CD4-positive, alpha-beta T cell treated with Interleukin-17A for 1 hour (primary cell): Measurements from ENCODE around the gene MYO3B.

Experiments used
- DNase-seq: peaks from one replicate; pipeline ENCODE4 v3.0.0-alpha.2; 2020

The MYO3B gene

GRCh38 chr2:170236680-170237047, 58.7 kb downstream of the MYO3B start:
- no peak for DNase-seq

- no peak for DNase-seq
Measured at GRCh38 chr2:170237572-170238120, 59.7 kb downstream of the MYO3B start.

DNA sequence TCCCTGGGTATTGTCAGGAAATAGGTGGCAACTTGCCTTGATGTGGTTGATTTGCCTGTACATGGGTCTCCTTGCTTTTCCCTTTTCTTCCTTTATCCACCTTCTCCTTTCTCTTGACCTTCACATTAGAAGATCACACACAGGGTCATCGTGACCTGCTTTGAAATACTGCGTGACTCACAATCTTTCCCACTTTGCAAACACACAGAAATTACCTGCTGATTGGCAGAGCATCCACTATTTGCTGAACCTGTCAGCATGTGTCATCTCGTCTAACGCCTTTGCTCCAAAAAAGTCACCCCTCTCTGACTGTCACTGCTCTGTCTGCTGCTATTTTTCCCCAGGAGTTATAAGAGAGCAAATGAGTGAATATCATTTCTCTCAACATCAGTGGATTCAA, 60.8 kb downstream of the MYO3B start:
- DNase-seq: no peak

GRCh38 chr2:170240629-170241028, 62.7 kb downstream of the MYO3B start:
- no peak for DNase-seq

DNA sequence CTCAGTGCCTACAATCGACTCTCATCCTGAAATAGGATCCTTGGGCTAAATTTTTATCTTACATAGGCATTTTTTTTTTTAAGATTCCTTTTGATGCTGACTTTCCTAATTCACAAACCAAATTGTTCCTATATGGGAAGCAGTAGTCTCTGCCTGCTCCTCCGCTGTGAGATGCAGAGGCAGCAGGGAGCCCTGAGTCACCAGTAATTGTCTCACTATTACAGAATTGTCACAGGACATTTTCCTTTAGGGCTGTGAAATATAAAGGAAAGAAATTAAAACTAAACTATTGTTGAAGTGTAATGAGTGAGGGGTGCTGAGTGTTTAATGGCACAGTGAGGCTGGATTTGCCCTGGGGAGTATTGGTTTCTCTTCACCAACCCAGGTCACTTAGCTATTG, 63.8 kb downstream of the MYO3B start:
- DNase-seq: no peak

GRCh38 chr2:170243118-170243837, 65.3 kb downstream of the MYO3B start:
- DNase-seq: no peak

DNA sequence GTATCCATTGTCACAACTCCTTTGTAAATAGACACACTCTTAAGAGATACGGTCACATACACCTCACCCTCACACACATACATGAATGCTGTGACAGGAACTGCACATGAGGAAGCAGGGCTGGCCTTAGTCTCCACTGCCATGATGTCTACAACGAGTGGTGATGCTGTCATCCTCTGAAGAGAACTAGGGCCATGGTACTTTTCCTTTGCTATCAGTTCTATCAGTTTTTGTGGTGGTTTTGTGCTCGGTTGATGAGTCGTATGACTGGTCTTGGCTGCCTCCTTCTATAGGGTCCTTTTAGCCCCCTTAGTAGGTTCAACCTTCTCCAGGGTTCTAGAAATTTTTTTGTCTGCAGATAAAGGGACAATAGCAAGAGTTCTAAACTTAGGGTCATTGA, 66.0 kb downstream of the MYO3B start:
- DNase-seq: no peak

GRCh38 chr2:170244555-170244954, 66.6 kb downstream of the MYO3B start:
- no peak for DNase-seq

DNA sequence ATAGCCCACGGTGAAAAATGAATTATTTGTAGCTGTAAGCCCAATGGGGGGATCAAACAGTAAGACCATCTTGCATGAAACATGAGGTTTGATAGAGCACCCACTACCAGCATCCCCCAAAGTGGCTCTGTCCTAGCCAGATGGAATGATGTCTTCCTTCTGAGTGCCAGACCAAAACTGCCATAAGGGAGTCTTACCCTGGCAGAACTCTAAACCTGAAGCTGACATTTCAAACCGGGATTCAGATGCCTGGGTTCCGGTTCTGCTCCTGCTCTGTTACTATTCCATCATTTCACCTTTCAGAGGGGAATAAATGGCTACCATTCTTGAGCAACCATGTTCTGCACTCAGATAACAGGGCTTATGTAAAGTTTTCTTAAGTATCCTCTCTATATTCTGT, 67.4 kb downstream of the MYO3B start:
- DNase-seq: no peak

GRCh38 chr2:170247333-170247732, 69.4 kb downstream of the MYO3B start:
- no peak for DNase-seq

DNA sequence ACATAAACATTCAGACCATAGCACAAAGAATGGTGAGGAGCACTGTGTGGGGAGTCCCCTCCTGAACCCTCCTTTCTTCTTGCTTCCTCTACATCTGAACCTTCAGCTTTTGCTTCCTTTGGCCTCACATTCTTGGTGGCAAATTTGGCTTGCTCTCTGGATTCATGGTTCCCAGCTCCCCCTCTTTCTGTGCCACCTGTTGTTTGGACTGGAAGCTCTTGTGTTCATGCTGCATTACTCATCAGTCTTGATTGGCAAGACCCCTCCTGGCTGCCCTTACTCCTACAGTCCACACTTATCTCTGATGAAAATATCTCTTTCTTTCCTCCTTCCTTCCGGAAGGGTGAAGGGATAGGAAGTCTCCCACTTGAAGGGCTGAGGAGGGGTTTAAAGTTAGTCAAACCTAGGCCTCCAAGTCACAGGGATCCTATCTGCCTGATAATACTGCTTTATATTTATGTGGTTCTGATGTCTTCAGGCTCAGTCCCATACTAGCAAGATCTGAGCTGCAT, 70.0 kb downstream of the MYO3B start:
- no peak for DNase-seq

DNA sequence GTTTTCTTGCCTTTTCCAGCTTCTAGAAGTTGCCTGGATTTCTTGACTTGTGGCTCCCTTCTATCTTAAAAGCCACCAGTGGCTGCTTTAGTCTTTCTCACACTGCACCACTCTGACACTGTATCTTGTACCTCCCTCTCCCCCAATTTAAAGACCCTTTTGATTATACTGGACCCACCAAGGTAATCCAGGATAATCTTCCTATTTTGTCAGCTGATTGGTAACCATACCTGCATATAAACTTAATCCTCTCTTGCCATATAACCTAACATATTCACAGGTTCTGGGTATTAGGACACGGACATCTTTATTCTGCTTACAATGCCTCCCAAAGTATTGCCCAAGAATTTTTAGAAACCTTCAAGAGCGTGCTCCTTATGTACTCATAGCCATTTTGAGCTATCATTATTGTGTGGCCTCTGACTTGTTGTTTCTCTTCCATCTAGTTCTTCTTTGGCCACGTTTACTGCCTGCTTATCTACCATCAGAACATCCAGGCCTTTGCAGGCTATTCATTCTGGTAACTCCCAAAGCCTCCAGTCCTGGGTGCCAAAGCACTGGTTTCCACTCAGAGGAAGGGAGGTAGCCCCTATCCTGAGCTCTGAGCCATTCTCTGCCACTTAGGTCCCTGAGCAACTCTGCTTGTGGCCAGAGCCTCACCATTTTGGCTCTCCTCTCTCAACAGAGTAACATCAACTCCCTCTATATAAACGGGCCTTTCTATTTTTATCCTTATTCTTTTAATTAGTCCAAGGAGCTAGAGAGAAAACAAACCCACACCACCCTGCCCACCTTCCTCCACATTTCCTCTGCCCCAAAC, 70.8 kb downstream of the MYO3B start:
- no peak for DNase-seq

GRCh38 chr2:170249761-170250160, 71.8 kb downstream of the MYO3B start:
- DNase-seq: no peak

DNA sequence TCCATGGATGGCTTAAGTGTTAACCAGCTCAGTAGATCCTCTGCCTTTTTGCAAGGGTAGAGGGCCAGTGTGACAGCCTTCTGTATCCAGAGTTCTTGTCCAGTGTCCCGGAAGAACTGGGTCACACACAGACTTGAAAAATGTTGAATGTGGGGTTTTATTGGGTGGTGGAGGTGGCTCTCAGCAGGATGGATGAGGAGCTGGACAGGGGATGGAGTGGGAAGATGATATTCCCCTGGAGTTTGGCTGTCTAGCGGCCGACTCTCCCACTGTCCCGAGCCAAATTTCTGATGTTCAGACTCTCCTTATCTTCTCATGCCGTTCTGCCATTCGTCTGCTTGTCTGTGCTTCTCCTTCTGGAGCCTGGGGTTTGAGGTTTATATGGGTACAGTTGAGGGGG, 72.6 kb downstream of the MYO3B start:
- DNase-seq: no peak

GRCh38 chr2:170252414-170252813, 74.5 kb downstream of the MYO3B start:
- DNase-seq: no peak

- DNase-seq: no peak
Measured at GRCh38 chr2:170253721-170254230, 75.8 kb downstream of the MYO3B start.

GRCh38 chr2:170254293-170254732, 76.4 kb downstream of the MYO3B start:
- no peak for DNase-seq

DNA sequence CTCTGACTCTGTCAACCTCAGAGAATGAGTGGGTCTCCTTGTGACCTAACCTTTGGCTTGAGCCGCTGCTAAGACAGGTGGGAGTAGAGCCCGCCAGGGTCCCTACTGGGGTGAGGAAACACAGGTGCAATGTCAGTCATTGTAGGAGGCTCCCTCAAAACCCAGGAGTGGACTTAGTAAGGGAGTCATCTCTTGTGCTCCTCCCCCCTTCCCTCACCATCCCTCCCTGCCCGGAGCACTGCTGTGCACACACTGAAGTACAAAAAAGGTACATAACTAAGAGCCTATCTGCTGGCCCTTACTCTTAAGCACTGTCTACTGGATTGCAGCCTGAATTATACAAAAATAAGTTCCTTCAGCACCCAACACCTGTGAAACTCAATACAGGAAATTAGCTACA, 77.2 kb downstream of the MYO3B start:
- DNase-seq: no peak

GRCh38 chr2:170255971-170256370, 78.0 kb downstream of the MYO3B start:
- DNase-seq: no peak

GRCh38 chr2:170258382-170258781, 80.4 kb downstream of the MYO3B start:
- no peak for DNase-seq

GRCh38 chr2:170260188-170260587, 82.2 kb downstream of the MYO3B start:
- no peak for DNase-seq

DNA sequence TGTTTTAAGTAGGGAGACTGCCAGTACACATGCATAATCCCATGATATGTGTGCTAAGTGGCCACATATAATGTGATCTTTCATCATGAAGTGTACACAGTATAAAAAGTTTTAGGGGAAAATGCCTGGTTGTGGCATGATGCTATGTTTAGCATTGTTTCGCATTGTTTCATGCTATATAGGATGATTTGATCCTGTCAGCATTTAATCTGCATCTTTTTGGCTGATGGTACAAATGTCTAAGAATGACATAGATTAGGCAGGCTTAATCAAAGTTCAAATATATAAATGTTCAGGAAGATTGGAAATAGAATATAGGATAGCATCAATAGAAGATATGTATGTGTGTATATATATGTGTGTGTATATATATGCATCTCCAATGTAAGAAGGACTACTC, 83.6 kb downstream of the MYO3B start:
- no peak for DNase-seq

DNA sequence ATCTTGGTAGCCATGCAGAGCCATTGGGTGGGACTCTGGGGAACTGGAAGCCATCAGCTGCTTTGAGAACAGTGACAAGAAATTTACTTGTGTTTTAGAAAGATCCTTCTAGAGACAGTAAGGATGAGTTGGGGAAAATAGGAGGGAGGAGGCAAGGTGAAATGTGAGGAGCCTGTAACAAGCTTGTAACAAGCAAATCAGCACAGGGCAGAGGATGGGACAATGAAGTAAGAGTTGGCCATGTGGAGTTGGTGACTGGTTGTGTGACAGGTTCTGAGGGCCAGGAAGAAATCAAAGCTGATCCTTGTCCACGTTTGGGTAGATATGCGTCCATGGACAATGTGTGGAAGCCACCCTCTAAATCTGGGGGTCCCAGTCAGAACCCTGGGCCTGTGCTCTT, 84.4 kb downstream of the MYO3B start:
- DNase-seq: no peak

DNA sequence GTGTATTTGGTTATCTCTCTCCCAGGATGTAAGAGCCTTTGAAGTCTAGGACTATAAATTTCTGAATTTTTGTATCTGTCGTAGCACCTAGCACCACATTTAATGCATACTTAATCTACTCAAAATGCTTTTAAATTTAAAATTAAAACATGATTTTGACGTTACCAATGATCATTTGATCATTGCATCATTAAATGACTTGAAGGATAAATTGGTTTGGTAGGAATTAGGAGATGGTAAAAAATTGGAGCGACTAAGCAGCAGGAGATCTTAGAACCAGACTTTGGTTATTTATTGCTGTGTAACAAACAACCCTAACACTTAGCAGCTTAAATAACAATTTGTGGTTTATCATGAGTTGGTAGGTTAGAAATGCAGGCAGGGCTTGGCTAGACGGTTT, 84.9 kb downstream of the MYO3B start:
- DNase-seq: no peak
